ENCODE results near the gene NAT8L.

Gene NAT8L

DNA sequence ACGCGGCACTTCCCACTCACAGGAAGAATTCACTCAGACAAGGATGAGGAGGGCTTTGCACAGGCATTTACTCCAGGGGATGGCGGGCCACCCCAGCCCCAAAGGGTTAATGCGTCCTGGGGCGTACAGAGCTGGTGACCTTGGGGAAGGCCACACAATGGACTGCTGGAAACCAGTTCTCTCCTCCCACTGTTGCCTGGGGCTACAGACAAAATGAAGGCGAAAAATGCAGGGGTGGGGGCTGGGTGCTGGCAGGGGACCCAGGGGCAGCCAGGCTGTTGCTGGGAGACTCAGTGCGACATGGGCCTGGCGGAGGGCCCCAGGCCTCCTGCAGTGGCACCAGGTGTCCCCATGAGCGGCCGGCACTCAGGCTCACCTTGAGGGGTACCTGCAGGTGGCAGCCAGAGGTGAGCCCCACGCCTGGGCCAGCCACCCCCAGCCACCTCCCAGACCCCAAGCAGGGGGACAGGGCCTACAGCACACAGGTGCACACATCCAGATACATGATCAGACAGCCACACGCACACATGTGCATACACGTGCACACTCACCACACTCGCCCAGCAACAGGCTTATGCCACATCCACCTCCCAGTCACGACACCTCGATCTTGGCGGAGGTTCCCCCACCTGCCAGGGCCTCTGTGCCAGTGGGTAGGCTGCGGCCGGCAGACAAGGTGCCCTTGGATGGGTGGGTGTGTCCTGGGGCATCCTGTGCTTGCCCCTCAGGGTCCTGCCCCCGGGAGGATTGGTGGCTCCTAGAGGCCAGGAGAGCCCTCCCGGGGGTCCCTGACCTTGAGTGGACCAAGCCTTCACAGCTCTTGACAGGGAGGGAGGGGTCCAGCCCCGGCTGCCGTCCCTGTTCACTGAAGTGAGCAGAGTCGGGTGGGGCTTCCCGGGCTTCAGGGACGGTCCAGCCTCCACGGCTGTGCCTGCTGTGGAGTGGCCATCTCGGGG is 13.1 kb downstream of the NAT8L start:
- no peak overlapping the region for H3K27ac ChIP-seq
- no peak for TF ChIP-seq ZFX (IDR thresholded peaks at IDR 0.05)
- TF ChIP-seq, protein P1, sequence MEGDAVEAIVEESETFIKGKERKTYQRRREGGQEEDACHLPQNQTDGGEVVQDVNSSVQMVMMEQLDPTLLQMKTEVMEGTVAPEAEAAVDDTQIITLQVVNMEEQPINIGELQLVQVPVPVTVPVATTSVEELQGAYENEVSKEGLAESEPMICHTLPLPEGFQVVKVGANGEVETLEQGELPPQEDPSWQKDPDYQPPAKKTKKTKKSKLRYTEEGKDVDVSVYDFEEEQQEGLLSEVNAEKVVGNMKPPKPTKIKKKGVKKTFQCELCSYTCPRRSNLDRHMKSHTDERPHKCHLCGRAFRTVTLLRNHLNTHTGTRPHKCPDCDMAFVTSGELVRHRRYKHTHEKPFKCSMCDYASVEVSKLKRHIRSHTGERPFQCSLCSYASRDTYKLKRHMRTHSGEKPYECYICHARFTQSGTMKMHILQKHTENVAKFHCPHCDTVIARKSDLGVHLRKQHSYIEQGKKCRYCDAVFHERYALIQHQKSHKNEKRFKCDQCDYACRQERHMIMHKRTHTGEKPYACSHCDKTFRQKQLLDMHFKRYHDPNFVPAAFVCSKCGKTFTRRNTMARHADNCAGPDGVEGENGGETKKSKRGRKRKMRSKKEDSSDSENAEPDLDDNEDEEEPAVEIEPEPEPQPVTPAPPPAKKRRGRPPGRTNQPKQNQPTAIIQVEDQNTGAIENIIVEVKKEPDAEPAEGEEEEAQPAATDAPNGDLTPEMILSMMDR (conservative IDR thresholded peaks at IDR 0.05): no peak

DNA sequence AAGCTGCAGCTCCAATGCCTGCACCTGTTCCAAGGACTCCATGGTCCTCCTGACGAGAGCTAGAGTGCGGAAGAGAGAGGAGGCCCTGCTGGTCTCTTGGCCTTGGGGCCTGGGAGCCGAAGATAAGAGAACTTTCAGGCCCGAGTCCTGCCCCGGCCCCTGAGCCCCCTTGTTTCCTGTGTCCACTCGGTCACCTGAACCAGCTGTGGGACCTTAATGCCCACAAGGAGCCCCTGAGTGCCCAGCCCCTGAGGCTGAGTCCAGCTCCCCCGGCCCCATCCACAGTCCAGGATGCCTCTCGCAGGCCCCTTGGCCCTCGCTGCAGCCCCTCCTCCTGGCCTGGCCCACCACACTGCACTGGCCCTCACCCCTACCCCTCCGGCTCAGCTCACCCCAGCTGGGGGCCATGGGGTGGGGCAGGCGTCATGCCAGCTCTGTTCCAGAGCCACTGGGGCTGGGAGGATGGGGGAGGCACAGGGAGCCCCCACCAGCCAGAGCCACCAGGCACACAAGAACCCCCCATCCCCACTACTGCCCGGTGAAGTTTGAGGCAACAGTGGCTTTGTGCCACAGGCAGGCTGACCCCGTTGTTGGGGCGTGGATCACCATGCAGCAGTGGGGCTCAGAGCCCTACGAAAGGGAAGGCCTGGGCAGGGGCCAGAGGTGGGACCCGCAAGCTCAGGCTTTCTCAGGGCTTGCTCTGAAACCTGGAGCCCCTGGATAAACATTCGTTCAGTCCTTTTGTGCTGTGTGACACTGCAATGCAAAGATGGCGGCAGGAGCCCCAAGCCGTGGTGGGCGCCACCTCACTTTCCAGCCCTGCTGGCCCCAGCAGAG is 14.1 kb downstream of the NAT8L start:
- H3K27ac ChIP-seq: no peak overlapping the region

DNA sequence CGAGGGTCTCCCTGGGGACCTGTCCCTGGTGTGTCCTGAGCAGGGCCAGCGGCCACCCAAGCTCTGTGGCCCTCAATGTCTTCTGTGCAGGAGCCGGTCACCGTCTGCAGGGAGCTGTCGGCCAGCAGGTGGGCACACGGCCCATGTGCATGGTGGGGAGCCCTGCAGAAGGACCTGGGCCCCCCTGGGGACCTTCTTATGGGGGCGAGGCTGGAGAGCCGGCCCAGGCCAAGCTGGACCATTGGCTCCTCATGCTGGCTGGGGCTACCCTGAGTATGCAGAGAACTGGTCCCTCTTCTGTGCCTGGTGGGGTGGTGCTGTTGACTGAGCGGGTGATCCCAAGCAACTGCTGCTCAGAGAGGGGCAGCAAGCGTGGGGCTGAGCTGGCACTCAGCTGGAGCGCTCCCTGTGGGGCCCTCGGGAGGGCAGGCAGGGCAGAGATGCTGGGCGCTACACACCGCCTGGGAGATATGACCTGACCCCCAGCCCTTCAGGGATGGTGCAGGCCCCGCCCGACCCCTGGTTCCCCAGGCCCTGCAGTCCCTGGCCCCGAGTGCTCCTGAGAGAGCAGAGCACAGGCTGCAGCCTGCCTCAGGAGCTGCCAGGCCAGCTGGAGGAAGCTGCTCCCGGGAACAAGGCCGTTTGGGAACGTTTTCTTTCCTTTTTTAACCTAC is 14.8 kb downstream of the NAT8L start:
- TF ChIP-seq, protein P1 (conservative IDR thresholded peaks at IDR 0.05): no peak
- TF ChIP-seq ZFX (IDR thresholded peaks at IDR 0.05): no peak
- H3K27ac ChIP-seq: no peak overlapping the region

More for the DNA sequence above, 14.1 kb downstream of the NAT8L start:
- TF ChIP-seq, protein P1 (conservative IDR thresholded peaks at IDR 0.05): no peak
- no peak for TF ChIP-seq ZFX (IDR thresholded peaks at IDR 0.05)

DNA sequence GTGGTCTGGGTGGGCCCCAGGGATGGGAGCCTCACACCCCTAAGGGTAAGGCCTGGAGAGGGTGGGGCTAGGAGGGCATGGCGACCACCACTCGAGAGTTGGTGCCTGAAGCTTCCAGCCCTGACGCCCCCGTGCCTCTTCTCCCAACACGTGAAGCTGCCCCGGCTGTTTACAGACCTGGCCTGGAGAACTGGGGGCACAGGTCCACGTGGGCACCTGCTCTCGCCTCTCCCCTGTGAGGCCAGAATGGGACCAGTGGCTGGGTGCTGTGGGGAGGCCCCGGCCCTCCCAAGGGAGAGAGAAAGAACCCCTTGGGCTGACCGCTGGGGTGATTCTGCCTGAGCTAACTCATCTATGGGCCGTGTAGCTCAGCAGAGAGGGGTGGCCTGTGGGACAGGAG is 15.5 kb downstream of the NAT8L start:
- TF ChIP-seq, protein P1 (conservative IDR thresholded peaks at IDR 0.05): no peak
- H3K27ac ChIP-seq: no peak overlapping the region

DNA sequence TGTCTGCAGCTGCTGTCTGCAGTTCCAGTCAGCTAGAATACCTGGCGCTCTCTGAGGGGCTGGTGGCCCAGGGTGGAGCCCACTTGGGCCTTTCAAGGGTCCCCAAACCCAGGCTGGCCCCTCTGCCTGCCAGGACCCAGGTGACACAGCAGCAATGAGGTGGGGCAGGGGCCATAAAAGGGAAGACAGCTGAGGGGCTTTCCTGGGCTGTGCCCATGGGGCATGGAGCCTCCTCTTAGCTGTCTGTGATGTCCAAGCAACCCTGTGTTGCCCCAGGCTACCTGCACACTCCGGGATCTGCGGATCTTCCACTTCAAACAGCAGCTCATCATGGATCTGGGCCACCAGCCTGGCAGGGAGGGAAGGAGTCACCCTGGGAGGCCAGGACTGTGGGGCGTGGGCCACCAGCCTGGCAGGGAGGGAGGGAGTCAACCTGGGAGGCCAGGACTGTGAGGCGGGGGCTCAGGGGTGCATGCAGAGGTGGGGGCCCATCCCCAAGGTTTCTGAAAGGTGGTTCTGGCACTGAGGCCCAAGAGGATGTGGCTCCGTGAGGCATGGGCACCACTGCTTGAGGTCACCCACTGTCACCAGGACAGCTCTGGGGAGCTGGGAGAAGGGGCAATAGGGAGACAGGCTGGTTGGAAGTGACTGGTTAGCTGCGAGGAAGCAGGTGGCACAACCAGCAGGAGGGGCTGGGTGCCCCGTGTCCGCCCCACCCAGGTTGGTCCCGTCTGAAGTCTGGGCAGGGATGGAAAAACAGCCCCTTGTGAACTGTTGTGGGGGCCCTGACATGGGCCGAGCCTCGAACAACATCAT is 16.3 kb downstream of the NAT8L start:
- no peak overlapping the region for H3K27ac ChIP-seq
- TF ChIP-seq, protein P1 (conservative IDR thresholded peaks at IDR 0.05): no peak
- TF ChIP-seq ZFX (IDR thresholded peaks at IDR 0.05): no peak

DNA sequence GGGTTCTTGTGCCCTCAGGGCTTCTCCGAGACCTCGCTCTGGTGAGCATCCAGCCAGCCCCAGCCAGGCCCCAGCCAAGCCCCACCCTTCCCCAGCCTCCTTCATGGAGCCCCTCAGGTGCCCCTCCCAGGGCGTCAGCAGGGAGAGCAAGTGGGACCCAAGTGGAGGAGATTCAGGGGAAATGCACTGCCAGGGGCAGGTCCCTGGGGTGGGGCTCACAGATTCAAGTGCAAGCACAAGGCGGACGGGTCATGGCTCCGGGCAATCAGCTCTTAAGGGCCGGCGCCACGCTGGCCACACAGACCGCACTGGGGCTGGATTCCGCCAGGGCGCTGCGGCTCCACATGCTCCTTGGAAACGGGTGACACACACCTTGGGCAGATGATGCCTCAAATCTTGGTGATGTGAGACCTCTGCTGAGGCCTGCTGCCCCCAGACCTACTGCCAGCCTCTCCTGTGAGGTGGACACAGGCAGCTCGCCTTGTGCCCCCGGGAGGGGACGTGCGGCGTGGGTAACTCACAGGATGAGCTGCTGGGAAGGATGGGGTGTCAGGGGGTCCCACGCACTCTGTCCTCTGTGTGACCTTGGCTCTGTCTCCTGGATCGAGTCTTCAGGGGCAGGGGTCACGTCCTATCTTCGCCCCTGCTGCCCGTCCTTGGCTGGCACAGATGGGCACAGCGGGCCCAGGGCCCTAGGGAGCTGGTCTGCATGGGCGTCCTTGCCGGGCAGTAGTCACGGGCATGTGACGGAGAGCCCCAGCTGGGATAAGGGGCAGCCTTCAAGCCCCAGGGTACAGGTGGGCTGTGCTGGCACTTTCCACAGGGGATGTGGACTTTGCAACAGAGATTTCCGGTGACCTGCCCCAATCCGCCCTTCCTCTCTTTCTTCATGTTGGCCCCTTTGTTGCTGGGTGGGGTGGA is 17.1 kb downstream of the NAT8L start:
- no peak overlapping the region for H3K27ac ChIP-seq
- TF ChIP-seq, protein P1 (conservative IDR thresholded peaks at IDR 0.05): no peak
- no peak for TF ChIP-seq ZFX (IDR thresholded peaks at IDR 0.05)
